Neural cell (in vitro differentiated cells): ENCODE data around the gene RBM3. TPM values are rescaled to one million over a fixed set of nuclear protein-coding genes. Genes with fewer than 3 reads are reported as not detected.

ENCODE experiments used
- H2AFZ ChIP-seq: fragments of 200-600, 300-800 bp; sonication (generic), shearing (Covaris generic); 2 replicates; pipeline ENCODE4 v1.6.0; 2014; ENCODE audit warnings: low read depth, mild to moderate bottlenecking, antibody characterized with exemption, low read length, moderate library complexity
- H3F3A ChIP-seq: fragments of 200-600 bp; shearing (Covaris generic); 2 replicates; pipeline ENCODE4 v1.6.1; 2016; ENCODE audit warnings: mild to moderate bottlenecking, moderate library complexity, mixed read lengths, antibody characterized with exemption, low read length; ENCODE audit not compliant: insufficient read depth, poor library complexity, severe bottlenecking
- H3K27ac ChIP-seq: fragments of 200-600, 300-800 bp; sonication (generic), shearing (Covaris generic); 2 replicates; pipeline ENCODE4 v1.5.1; 2014; ENCODE audit warnings: mild to moderate bottlenecking, low read length, moderate library complexity
- H3K27me3 ChIP-seq: fragments of 300-800, 200-600 bp; sonication (generic), shearing (Covaris generic); 2 replicates; pipeline ENCODE4 v1.6.0; 2014; ENCODE audit warnings: mild to moderate bottlenecking, low read depth, low read length, moderate library complexity; ENCODE audit not compliant: insufficient read depth
- H3K36me3 ChIP-seq: fragments of 300-800, 200-600 bp; sonication (generic), shearing (Covaris generic); 2 replicates; pipeline ENCODE4 v1.5.1; 2014; ENCODE audit warnings: mild to moderate bottlenecking, antibody characterized with exemption, low read length, moderate library complexity; ENCODE audit not compliant: insufficient read depth
- H3K4me2 ChIP-seq: fragments of 300-800, 200-600 bp; sonication (generic), shearing (Covaris generic); 2 replicates; pipeline ENCODE4 v1.6.0; 2014; ENCODE audit warnings: mild to moderate bottlenecking, low read length
- H3K4me3 ChIP-seq: fragments of 300-800, 200-600 bp; sonication (generic), shearing (Covaris generic); 2 replicates; pipeline ENCODE4 v1.5.1; 2014; ENCODE audit warnings: mild to moderate bottlenecking, low read length, moderate library complexity
- H3K79me2 ChIP-seq: fragments of 200-600 bp; shearing (Covaris generic); replicated peaks from 2 replicates; pipeline ENCODE4 v1.6.0; 2014; ENCODE audit warnings: mild to moderate bottlenecking, low read length, moderate library complexity; ENCODE audit not compliant: insufficient read depth
- H3K9ac ChIP-seq: fragments of 300-800, 200-600 bp; sonication (generic), shearing (Covaris generic); 2 replicates; pipeline ENCODE4 v1.6.1; 2016; ENCODE audit warnings: mild to moderate bottlenecking, low read length, mixed read lengths
- H3K9me2 ChIP-seq: fragments of 200-600 bp; shearing (Covaris generic); 2 replicates; pipeline ENCODE4 v1.6.1; 2016; ENCODE audit warnings: mild to moderate bottlenecking, low read length, mixed read lengths; ENCODE audit not compliant: insufficient read depth
- H3K9me3 ChIP-seq: fragments of 200-600, 300-800 bp; sonication (generic), shearing (Covaris generic); 2 replicates; pipeline ENCODE4 v1.6.1; 2016; ENCODE audit warnings: mild to moderate bottlenecking, mixed run types, low read length, moderate library complexity, mixed read lengths
- H4K20me1 ChIP-seq: fragments of 200-600 bp; shearing (Covaris generic); 2 replicates; pipeline ENCODE4 v1.6.1; 2016; ENCODE audit warnings: mild to moderate bottlenecking, mixed run types; ENCODE audit not compliant: insufficient read depth
- CTCF ChIP-seq: fragments of 450-650 bp; IDR thresholded peaks from 2 replicates; pipeline ENCODE4 v1.5.1; 2014; ENCODE audit warnings: antibody characterized with exemption, mild to moderate bottlenecking, moderate library complexity; ENCODE audit not compliant: poor library complexity, severe bottlenecking
- EP300 ChIP-seq: fragments of 450-650 bp; conservative IDR thresholded peaks from 2 replicates; pipeline ENCODE4 v1.6.1; 2014; ENCODE audit warnings: antibody characterized with exemption, mild to moderate bottlenecking, moderate library complexity; ENCODE audit not compliant: poor library complexity, severe bottlenecking
- EZH2 ChIP-seq: fragments of 200-600, 300-800 bp; shearing (Covaris generic), sonication (generic); IDR thresholded peaks from 2 replicates; pipeline ENCODE4 v1.6.1; 2014; ENCODE audit warnings: antibody characterized with exemption, low read length, borderline replicate concordance, mild to moderate bottlenecking; ENCODE audit not compliant: insufficient read depth, poor library complexity, severe bottlenecking
- MXI1 ChIP-seq: fragments of 450-650 bp; conservative IDR thresholded peaks from 2 replicates; pipeline ENCODE4 v1.6.1; 2014; ENCODE audit warnings: antibody characterized with exemption, mild to moderate bottlenecking; ENCODE audit not compliant: poor library complexity, severe bottlenecking
- POLR2AphosphoS5 ChIP-seq: IDR thresholded peaks from 2 replicates; pipeline ENCODE4 v1.6.1; 2012
- RAD21 ChIP-seq: fragments of 450-650 bp; conservative IDR thresholded peaks from 2 replicates; pipeline ENCODE4 v1.6.1; 2014; ENCODE audit warnings: antibody characterized with exemption, mild to moderate bottlenecking, moderate library complexity
- SMC3 ChIP-seq: fragments of 450-650 bp; conservative IDR thresholded peaks from 2 replicates; pipeline ENCODE4 v1.6.1; 2014; ENCODE audit warnings: antibody characterized with exemption, mild to moderate bottlenecking, moderate library complexity; ENCODE audit not compliant: poor library complexity
- TAF1 ChIP-seq: IDR thresholded peaks from 2 replicates; pipeline ENCODE4 v1.6.1; 2012; ENCODE audit warnings: low read depth
- polyA plus RNA-seq: library from polyadenylated mRNA; depleted of rRNA; stranded (reverse); fragments of >200 nt; gene quantifications from 2 replicates; pipeline ENCODE4 v1.2.3, GENCODE V29; 2014
- TF ChIP-seq, protein P1 (sequence below): IDR thresholded peaks from 2 replicates; pipeline ENCODE4 v1.6.1; 2012; ENCODE audit warnings: borderline replicate concordance

RBM3 gene
- polyA plus RNA-seq, 1 donor from 2014 or later = 378 TPM

GRCh38 chrX:48575642-48576041 is 1.4 kb downstream of the RBM3 start:
- H3K9me3 ChIP-seq = no peaks in the 10 kb centered on the region
- peaks cover 9% of the 10 kb centered on the region for H3K79me2 ChIP-seq
- H3K4me3 ChIP-seq = peak overlapping the region; percentile 87
- TF ChIP-seq TAF1 = no peak
- no peak for TF ChIP-seq CTCF
- TF ChIP-seq MXI1 = no peak
- TF ChIP-seq, protein P1, sequence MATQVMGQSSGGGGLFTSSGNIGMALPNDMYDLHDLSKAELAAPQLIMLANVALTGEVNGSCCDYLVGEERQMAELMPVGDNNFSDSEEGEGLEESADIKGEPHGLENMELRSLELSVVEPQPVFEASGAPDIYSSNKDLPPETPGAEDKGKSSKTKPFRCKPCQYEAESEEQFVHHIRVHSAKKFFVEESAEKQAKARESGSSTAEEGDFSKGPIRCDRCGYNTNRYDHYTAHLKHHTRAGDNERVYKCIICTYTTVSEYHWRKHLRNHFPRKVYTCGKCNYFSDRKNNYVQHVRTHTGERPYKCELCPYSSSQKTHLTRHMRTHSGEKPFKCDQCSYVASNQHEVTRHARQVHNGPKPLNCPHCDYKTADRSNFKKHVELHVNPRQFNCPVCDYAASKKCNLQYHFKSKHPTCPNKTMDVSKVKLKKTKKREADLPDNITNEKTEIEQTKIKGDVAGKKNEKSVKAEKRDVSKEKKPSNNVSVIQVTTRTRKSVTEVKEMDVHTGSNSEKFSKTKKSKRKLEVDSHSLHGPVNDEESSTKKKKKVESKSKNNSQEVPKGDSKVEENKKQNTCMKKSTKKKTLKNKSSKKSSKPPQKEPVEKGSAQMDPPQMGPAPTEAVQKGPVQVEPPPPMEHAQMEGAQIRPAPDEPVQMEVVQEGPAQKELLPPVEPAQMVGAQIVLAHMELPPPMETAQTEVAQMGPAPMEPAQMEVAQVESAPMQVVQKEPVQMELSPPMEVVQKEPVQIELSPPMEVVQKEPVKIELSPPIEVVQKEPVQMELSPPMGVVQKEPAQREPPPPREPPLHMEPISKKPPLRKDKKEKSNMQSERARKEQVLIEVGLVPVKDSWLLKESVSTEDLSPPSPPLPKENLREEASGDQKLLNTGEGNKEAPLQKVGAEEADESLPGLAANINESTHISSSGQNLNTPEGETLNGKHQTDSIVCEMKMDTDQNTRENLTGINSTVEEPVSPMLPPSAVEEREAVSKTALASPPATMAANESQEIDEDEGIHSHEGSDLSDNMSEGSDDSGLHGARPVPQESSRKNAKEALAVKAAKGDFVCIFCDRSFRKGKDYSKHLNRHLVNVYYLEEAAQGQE = no peak
- no peak for TF ChIP-seq SMC3
- no peak for TF ChIP-seq EP300
- TF ChIP-seq POLR2AphosphoS5 = no peak
- TF ChIP-seq RAD21 = no peak
- TF ChIP-seq EZH2 = no peak
- no peaks in the 10 kb centered on the region for H4K20me1 ChIP-seq
- H2AFZ ChIP-seq = no peak overlapping the region
- H3F3A ChIP-seq = no peaks in the 10 kb centered on the region
- H3K9me2 ChIP-seq = no peaks in the 10 kb centered on the region
- H3K9ac ChIP-seq = peak overlapping the region; percentile 96
- H3K27ac ChIP-seq = no peak overlapping the region
- H3K27me3 ChIP-seq = no peaks in the 10 kb centered on the region
- H3K4me2 ChIP-seq = peak overlapping the region; percentile 73
- no peaks in the 10 kb centered on the region for H3K36me3 ChIP-seq

- H3K9ac ChIP-seq = no peak overlapping the region
Observed at GRCh38 chrX:48576108-48576507, 1.8 kb downstream of the RBM3 start.

More at GRCh38 chrX:48576108-48576507, 1.8 kb downstream of the RBM3 start:
- Histone ChIP-seq H3K79me2 (peaks cover 9% of the 10 kb centered on the region), H2AFZ (no peak overlapping the region), H3K27me3 (no peaks in the 10 kb centered on the region), H4K20me1 (no peaks in the 10 kb centered on the region), H3F3A (no peaks in the 10 kb centered on the region), H3K4me3 (peak overlapping the region; percentile 87), H3K27ac (no peak overlapping the region), H3K4me2 (no peak overlapping the region), H3K36me3 (no peaks in the 10 kb centered on the region), H3K9me3 (no peaks in the 10 kb centered on the region), H3K9me2 (no peaks in the 10 kb centered on the region)
- TF ChIP-seq SMC3 (no peak), RAD21 (no peak), EZH2 (no peak), TAF1 (no peak), EP300 (no peak), POLR2AphosphoS5 (no peak)
